Choroid plexus epithelial cell (primary cell): ENCODE data around the gene KEAP1.
A peak's percentile ranks its signal among the peaks of the same experiment; 100 is the strongest.

Source experiments
- DNase-seq: peaks from one replicate; pipeline ENCODE4 v3.0.0-alpha.2; 2010; ENCODE audit warnings: low read depth
- H3K4me3 ChIP-seq: 2 replicates; pipeline ENCODE4 v1.5.1; 2011; ENCODE audit warnings: low read depth, mild to moderate bottlenecking, control low read depth, low read length, moderate library complexity
- TF ChIP-seq, protein P1 (sequence below): conservative IDR thresholded peaks from 2 replicates; pipeline ENCODE4 v1.5.1; 2011; ENCODE audit warnings: low read depth, mild to moderate bottlenecking, control low read depth, inconsistent platforms, low read length, moderate library complexity

Gene KEAP1

GRCh38 chr19:10454267-10454666, 48.9 kb downstream of the KEAP1 start:
- DNase-seq, result peak; percentile 41
- no peak overlapping the region for H3K4me3 ChIP-seq
- TF ChIP-seq, protein P1, sequence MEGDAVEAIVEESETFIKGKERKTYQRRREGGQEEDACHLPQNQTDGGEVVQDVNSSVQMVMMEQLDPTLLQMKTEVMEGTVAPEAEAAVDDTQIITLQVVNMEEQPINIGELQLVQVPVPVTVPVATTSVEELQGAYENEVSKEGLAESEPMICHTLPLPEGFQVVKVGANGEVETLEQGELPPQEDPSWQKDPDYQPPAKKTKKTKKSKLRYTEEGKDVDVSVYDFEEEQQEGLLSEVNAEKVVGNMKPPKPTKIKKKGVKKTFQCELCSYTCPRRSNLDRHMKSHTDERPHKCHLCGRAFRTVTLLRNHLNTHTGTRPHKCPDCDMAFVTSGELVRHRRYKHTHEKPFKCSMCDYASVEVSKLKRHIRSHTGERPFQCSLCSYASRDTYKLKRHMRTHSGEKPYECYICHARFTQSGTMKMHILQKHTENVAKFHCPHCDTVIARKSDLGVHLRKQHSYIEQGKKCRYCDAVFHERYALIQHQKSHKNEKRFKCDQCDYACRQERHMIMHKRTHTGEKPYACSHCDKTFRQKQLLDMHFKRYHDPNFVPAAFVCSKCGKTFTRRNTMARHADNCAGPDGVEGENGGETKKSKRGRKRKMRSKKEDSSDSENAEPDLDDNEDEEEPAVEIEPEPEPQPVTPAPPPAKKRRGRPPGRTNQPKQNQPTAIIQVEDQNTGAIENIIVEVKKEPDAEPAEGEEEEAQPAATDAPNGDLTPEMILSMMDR, result no peak

DNA sequence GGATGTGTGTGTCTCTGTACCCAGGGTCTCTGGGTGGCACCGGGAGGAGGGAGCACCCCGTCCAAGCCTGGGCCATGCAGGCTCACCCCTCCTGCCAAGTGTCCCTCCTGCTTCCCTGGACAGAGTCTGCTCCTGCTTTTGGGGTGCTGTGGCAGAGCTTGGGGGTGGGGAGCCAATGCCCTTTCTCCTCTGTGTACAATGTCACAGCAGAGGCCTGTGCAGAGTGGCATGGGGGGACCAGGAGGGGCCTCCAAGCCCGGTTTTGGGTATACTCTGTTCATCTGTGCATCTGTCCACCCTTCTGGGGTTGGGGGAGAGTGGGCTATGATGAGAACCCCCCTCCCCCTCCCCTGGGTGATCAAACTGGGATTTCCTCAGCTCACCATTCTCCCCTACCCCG, 49.3 kb downstream of the KEAP1 start:
- H3K4me3 ChIP-seq, result no peak overlapping the region
- TF ChIP-seq, protein P1, result no peak
- DNase-seq, result no peak

DNA sequence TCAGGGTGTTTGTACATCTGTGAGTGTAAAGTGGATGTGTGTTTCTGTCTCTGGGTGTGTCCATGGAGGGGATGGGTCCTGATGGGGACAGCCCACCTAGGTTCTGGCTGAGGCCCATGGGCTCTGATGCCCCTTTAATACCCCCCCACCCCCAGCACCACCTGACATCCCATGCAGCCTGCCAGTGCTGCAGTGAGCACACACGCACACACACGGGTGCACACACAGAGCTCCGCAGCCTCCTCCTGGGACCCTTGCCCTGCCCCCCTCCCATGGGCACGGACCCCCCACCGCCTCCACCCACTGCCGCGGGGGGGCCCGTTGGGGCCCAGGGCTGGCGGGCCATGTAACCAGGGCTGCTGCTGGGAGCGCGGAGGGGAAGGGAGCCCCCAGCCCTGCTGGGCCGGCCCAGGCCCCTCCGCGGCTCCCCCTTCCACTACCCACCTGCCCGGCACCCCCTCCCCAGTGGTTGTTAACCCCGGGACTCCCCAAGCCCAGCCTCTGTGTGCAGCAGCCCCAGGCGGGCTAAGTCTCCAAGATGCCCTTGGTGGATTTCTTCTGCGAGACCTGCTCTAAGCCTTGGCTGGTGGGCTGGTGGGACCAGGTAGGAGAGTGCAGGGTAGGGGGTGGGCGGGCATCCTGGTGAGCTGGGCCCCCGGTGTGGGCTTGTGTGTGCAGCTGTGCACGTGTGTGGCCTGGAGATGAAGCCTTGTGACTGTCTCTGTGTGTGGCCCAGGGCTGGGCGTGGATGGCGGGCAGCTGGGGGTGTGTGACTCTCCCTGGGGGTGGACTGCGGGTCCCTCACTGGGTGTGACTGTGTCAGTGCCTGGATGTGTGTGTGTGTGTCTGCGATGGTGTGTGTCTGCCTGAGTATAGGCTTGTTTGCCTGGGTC, 50.2 kb downstream of the KEAP1 start:
- H3K4me3 ChIP-seq, result no peak overlapping the region
- no peak for DNase-seq
- TF ChIP-seq, protein P1, result no peak

DNA sequence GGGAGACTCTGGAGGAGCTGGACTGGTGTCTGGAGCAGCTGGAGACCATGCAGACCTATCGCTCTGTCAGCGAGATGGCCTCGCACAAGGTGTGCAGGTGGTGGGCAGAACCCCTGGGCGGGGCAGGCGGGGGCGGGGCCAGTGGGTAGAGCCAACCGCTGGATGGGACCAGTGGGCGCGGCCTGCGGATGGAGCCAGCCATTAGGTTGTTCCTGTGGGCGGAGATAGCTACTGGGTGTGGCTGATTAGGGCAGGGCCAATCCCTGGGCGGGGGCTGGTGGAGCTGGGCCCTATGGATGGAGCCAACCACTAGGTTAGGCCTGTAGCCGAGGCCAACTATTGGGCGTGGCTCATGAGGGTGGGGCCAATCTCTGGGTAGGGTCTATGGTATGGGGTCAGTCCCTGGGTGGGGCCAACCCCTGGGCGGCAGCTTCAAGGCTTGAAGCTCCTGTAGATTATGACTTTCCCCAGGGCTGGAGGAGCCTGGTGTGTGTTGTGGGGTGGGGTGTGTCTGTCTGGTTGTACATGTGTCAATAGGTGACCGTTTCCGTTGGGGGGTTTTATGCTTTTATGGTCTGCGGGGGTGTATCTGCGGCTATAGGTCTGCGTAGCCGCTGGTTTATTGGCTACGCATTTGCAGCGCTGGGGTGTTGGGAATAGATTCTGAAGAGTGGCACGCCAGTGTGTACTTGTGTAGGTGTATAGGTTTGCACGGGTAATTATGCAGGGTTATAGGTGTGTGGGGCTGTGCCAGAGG, 52.1 kb downstream of the KEAP1 start:
- H3K4me3 ChIP-seq, result no peak overlapping the region
- DNase-seq, result no peak
- TF ChIP-seq, protein P1, result no peak

DNA sequence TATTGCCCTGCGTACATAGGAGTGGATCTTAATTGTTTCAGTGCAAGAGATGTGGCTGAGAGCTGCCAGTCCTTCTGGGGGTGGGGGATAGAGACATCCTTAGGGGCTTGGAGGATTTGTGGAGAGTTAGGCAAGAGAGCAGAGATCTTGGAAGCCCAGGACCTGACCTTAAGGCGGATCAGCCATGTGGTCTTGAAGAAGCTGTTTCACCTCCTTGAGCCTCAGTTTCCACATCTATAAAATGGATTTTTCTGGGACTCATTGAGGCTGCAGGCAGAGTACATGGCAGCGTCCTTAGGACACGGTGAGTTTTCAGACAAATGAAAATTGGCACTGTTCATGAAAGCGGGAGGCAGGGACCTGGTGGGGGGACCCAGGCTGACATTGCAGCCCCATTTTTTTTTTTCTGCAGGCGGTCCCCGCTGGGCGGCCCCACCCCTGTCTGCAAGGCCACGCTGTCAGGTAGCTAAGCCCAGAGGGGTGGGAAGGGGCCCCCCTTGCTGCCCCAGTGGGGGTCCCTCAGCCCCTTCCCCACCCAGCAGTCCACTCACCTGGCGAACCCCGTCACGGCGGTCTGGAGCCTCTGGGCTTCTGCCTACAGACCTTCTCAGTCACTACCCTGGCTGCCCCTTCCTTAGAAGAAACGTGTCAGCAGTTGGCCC, 52.8 kb downstream of the KEAP1 start:
- TF ChIP-seq, protein P1, result no peak
- H3K4me3 ChIP-seq, result no peak overlapping the region
- DNase-seq, result no peak

GRCh38 chr19:10449037-10449436, 54.1 kb downstream of the KEAP1 start:
- TF ChIP-seq, protein P1, result no peak
- no peak for DNase-seq
- H3K4me3 ChIP-seq, result no peak overlapping the region
